Neural cell (in vitro differentiated cells): ENCODE data around the gene MAML2. TPM values are rescaled to one million over a fixed set of nuclear protein-coding genes. Genes with fewer than 3 reads are reported as not detected.

Source experiments
- H2AFZ ChIP-seq: fragments of 200-600, 300-800 bp; sonication (generic), shearing (Covaris generic); 2 replicates; pipeline ENCODE4 v1.6.0; 2014; ENCODE audit warnings: low read depth, mild to moderate bottlenecking, antibody characterized with exemption, low read length, moderate library complexity
- H3F3A ChIP-seq: fragments of 200-600 bp; shearing (Covaris generic); 2 replicates; pipeline ENCODE4 v1.6.1; 2016; ENCODE audit warnings: mild to moderate bottlenecking, moderate library complexity, mixed read lengths, antibody characterized with exemption, low read length; ENCODE audit not compliant: insufficient read depth, poor library complexity, severe bottlenecking
- H3K27ac ChIP-seq: fragments of 200-600, 300-800 bp; sonication (generic), shearing (Covaris generic); 2 replicates; pipeline ENCODE4 v1.5.1; 2014; ENCODE audit warnings: mild to moderate bottlenecking, low read length, moderate library complexity
- H3K27me3 ChIP-seq: fragments of 300-800, 200-600 bp; sonication (generic), shearing (Covaris generic); 2 replicates; pipeline ENCODE4 v1.6.0; 2014; ENCODE audit warnings: mild to moderate bottlenecking, low read depth, low read length, moderate library complexity; ENCODE audit not compliant: insufficient read depth
- H3K36me3 ChIP-seq: fragments of 300-800, 200-600 bp; sonication (generic), shearing (Covaris generic); 2 replicates; pipeline ENCODE4 v1.5.1; 2014; ENCODE audit warnings: mild to moderate bottlenecking, antibody characterized with exemption, low read length, moderate library complexity; ENCODE audit not compliant: insufficient read depth
- H3K4me2 ChIP-seq: fragments of 300-800, 200-600 bp; sonication (generic), shearing (Covaris generic); 2 replicates; pipeline ENCODE4 v1.6.0; 2014; ENCODE audit warnings: mild to moderate bottlenecking, low read length
- H3K4me3 ChIP-seq: fragments of 300-800, 200-600 bp; sonication (generic), shearing (Covaris generic); 2 replicates; pipeline ENCODE4 v1.5.1; 2014; ENCODE audit warnings: mild to moderate bottlenecking, low read length, moderate library complexity
- H3K79me2 ChIP-seq: fragments of 200-600 bp; shearing (Covaris generic); replicated peaks from 2 replicates; pipeline ENCODE4 v1.6.0; 2014; ENCODE audit warnings: mild to moderate bottlenecking, low read length, moderate library complexity; ENCODE audit not compliant: insufficient read depth
- H3K9ac ChIP-seq: fragments of 300-800, 200-600 bp; sonication (generic), shearing (Covaris generic); 2 replicates; pipeline ENCODE4 v1.6.1; 2016; ENCODE audit warnings: mild to moderate bottlenecking, low read length, mixed read lengths
- H3K9me2 ChIP-seq: fragments of 200-600 bp; shearing (Covaris generic); 2 replicates; pipeline ENCODE4 v1.6.1; 2016; ENCODE audit warnings: mild to moderate bottlenecking, low read length, mixed read lengths; ENCODE audit not compliant: insufficient read depth
- H3K9me3 ChIP-seq: fragments of 200-600, 300-800 bp; sonication (generic), shearing (Covaris generic); 2 replicates; pipeline ENCODE4 v1.6.1; 2016; ENCODE audit warnings: mild to moderate bottlenecking, mixed run types, low read length, moderate library complexity, mixed read lengths
- H4K20me1 ChIP-seq: fragments of 200-600 bp; shearing (Covaris generic); 2 replicates; pipeline ENCODE4 v1.6.1; 2016; ENCODE audit warnings: mild to moderate bottlenecking, mixed run types; ENCODE audit not compliant: insufficient read depth
- EP300 ChIP-seq: fragments of 450-650 bp; conservative IDR thresholded peaks from 2 replicates; pipeline ENCODE4 v1.6.1; 2014; ENCODE audit warnings: antibody characterized with exemption, mild to moderate bottlenecking, moderate library complexity; ENCODE audit not compliant: poor library complexity, severe bottlenecking
- EZH2 ChIP-seq: fragments of 200-600, 300-800 bp; shearing (Covaris generic), sonication (generic); IDR thresholded peaks from 2 replicates; pipeline ENCODE4 v1.6.1; 2014; ENCODE audit warnings: antibody characterized with exemption, low read length, borderline replicate concordance, mild to moderate bottlenecking; ENCODE audit not compliant: insufficient read depth, poor library complexity, severe bottlenecking
- MXI1 ChIP-seq: fragments of 450-650 bp; conservative IDR thresholded peaks from 2 replicates; pipeline ENCODE4 v1.6.1; 2014; ENCODE audit warnings: antibody characterized with exemption, mild to moderate bottlenecking; ENCODE audit not compliant: poor library complexity, severe bottlenecking
- POLR2AphosphoS5 ChIP-seq: IDR thresholded peaks from 2 replicates; pipeline ENCODE4 v1.6.1; 2012
- RAD21 ChIP-seq: fragments of 450-650 bp; conservative IDR thresholded peaks from 2 replicates; pipeline ENCODE4 v1.6.1; 2014; ENCODE audit warnings: antibody characterized with exemption, mild to moderate bottlenecking, moderate library complexity
- SMC3 ChIP-seq: fragments of 450-650 bp; conservative IDR thresholded peaks from 2 replicates; pipeline ENCODE4 v1.6.1; 2014; ENCODE audit warnings: antibody characterized with exemption, mild to moderate bottlenecking, moderate library complexity; ENCODE audit not compliant: poor library complexity
- TAF1 ChIP-seq: IDR thresholded peaks from 2 replicates; pipeline ENCODE4 v1.6.1; 2012; ENCODE audit warnings: low read depth
- polyA plus RNA-seq: library from polyadenylated mRNA; depleted of rRNA; stranded (reverse); fragments of >200 nt; gene quantifications from 2 replicates; pipeline ENCODE4 v1.2.3, GENCODE V29; 2014
- TF ChIP-seq, protein P1 (sequence below): fragments of 450-650 bp; IDR thresholded peaks from 2 replicates; pipeline ENCODE4 v1.5.1; 2014; ENCODE audit warnings: antibody characterized with exemption, mild to moderate bottlenecking, moderate library complexity; ENCODE audit not compliant: poor library complexity, severe bottlenecking
- TF ChIP-seq, protein P2 (sequence below): IDR thresholded peaks from 2 replicates; pipeline ENCODE4 v1.6.1; 2012; ENCODE audit warnings: borderline replicate concordance

Gene MAML2
- polyA plus RNA-seq, 1 donor from 2014 or later = 3.6 TPM

DNA sequence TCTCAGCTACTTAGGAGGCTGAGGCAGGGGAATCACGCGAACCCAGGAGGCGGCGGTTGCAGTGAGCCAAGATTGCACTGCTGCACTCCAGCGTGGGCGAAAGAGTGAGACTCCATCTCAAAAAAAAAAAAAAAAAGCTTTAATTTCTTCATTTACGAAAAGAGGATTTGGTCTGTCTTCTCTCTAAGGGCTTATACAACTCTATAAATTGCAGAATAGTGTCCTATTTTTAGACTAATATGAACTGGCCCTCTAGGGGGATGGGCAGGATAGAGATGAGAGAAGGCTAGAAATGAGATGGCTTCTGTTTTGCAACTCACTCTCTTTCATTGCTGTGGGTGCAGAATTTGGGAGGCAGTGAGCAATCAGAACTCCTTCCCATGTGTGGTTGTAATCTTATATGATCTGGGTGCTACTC is 11.3 kb downstream of the MAML2 start:
- Histone ChIP-seq H2AFZ (no peak overlapping the region), H4K20me1 (no peaks in the 10 kb centered on the region), H3K9ac (no peak overlapping the region), H3K79me2 (no peaks in the 10 kb centered on the region), H3F3A (no peaks in the 10 kb centered on the region), H3K27me3 (no peaks in the 10 kb centered on the region), H3K4me2 (no peak overlapping the region), H3K9me3 (no peaks in the 10 kb centered on the region), H3K27ac (no peak overlapping the region), H3K9me2 (no peaks in the 10 kb centered on the region), H3K36me3 (no peaks in the 10 kb centered on the region), H3K4me3 (no peak overlapping the region)
- no peak for TF ChIP-seq EP300
- TF ChIP-seq EZH2 = no peak
- no peak for TF ChIP-seq POLR2AphosphoS5
- TF ChIP-seq, protein P1, sequence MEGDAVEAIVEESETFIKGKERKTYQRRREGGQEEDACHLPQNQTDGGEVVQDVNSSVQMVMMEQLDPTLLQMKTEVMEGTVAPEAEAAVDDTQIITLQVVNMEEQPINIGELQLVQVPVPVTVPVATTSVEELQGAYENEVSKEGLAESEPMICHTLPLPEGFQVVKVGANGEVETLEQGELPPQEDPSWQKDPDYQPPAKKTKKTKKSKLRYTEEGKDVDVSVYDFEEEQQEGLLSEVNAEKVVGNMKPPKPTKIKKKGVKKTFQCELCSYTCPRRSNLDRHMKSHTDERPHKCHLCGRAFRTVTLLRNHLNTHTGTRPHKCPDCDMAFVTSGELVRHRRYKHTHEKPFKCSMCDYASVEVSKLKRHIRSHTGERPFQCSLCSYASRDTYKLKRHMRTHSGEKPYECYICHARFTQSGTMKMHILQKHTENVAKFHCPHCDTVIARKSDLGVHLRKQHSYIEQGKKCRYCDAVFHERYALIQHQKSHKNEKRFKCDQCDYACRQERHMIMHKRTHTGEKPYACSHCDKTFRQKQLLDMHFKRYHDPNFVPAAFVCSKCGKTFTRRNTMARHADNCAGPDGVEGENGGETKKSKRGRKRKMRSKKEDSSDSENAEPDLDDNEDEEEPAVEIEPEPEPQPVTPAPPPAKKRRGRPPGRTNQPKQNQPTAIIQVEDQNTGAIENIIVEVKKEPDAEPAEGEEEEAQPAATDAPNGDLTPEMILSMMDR = no peak
- TF ChIP-seq SMC3 = no peak
- TF ChIP-seq, protein P2, sequence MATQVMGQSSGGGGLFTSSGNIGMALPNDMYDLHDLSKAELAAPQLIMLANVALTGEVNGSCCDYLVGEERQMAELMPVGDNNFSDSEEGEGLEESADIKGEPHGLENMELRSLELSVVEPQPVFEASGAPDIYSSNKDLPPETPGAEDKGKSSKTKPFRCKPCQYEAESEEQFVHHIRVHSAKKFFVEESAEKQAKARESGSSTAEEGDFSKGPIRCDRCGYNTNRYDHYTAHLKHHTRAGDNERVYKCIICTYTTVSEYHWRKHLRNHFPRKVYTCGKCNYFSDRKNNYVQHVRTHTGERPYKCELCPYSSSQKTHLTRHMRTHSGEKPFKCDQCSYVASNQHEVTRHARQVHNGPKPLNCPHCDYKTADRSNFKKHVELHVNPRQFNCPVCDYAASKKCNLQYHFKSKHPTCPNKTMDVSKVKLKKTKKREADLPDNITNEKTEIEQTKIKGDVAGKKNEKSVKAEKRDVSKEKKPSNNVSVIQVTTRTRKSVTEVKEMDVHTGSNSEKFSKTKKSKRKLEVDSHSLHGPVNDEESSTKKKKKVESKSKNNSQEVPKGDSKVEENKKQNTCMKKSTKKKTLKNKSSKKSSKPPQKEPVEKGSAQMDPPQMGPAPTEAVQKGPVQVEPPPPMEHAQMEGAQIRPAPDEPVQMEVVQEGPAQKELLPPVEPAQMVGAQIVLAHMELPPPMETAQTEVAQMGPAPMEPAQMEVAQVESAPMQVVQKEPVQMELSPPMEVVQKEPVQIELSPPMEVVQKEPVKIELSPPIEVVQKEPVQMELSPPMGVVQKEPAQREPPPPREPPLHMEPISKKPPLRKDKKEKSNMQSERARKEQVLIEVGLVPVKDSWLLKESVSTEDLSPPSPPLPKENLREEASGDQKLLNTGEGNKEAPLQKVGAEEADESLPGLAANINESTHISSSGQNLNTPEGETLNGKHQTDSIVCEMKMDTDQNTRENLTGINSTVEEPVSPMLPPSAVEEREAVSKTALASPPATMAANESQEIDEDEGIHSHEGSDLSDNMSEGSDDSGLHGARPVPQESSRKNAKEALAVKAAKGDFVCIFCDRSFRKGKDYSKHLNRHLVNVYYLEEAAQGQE = no peak
- TF ChIP-seq MXI1 = no peak
- no peak for TF ChIP-seq TAF1
- TF ChIP-seq RAD21 = no peak

DNA sequence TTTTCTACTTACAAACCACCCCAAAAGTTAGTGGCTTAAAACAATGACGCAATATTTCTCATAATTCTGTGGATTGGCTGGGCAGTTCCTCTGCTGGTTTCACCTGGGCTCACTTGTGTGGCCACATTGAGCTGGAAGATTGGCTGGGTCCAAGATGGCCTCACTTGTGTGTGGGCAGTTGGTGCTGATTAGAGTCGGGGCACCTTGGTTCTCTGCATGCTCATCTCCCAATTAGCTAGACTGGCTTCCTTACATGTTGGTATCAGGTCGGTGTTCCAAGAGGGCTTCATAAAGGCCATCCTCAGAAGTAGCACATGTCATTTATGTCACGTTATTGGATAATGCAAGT is 12.5 kb downstream of the MAML2 start:
- H3K27me3 ChIP-seq = no peaks in the 10 kb centered on the region
- TF ChIP-seq, protein P2 = no peak
- TF ChIP-seq EP300 = no peak
- TF ChIP-seq POLR2AphosphoS5 = no peak
- no peak for TF ChIP-seq SMC3
- TF ChIP-seq MXI1 = no peak
- no peak for TF ChIP-seq EZH2
- no peak overlapping the region for H3K4me3 ChIP-seq
- H3K36me3 ChIP-seq = no peaks in the 10 kb centered on the region
- H3K4me2 ChIP-seq = no peak overlapping the region
- H3K9me3 ChIP-seq = no peaks in the 10 kb centered on the region
- no peaks in the 10 kb centered on the region for H3F3A ChIP-seq
- peak overlapping the region; percentile 4 for H3K9ac ChIP-seq
- peak overlapping the region; percentile 69 for H3K27ac ChIP-seq
- no peaks in the 10 kb centered on the region for H4K20me1 ChIP-seq
- no peaks in the 10 kb centered on the region for H3K79me2 ChIP-seq
- H2AFZ ChIP-seq = no peak overlapping the region
- no peaks in the 10 kb centered on the region for H3K9me2 ChIP-seq
